PFSK-1 (cell line): ENCODE measurements around the gene ZBTB7A.

Experiments used
- POLR2AphosphoS5 ChIP-seq: IDR thresholded peaks from 2 replicates; pipeline ENCODE4 v1.6.1; 2012; ENCODE audit warnings: low read depth, mild to moderate bottlenecking, control low read depth, low read length, moderate library complexity
- SIN3A ChIP-seq: IDR thresholded peaks from 2 replicates; pipeline ENCODE4 v1.6.1; 2012; ENCODE audit warnings: mild to moderate bottlenecking, low read length, moderate library complexity, borderline replicate concordance; ENCODE audit not compliant: insufficient read depth
- TAF1 ChIP-seq: IDR thresholded peaks from 2 replicates; pipeline ENCODE4 v1.6.1; 2012; ENCODE audit warnings: low read length, control low read depth, borderline replicate concordance; ENCODE audit not compliant: insufficient read depth
- TF ChIP-seq, protein P1 (sequence below), 2 experiments: IDR thresholded peaks; 2 replicates each; pipeline versions ENCODE4 v1.6.1 to v1.8.0; 2011 to 2012; ENCODE audit warnings: low read depth in 2 of 2, low read length in 2 of 2, control low read depth in 1 of 2, inconsistent platforms in 1 of 2, mild to moderate bottlenecking in 1 of 2, moderate library complexity in 1 of 2; ENCODE audit not compliant: insufficient read depth in 1 of 2

- TF ChIP-seq POLR2AphosphoS5 (no peak), TAF1 (no peak), SIN3A (no peak)
- TF ChIP-seq, protein P1, sequence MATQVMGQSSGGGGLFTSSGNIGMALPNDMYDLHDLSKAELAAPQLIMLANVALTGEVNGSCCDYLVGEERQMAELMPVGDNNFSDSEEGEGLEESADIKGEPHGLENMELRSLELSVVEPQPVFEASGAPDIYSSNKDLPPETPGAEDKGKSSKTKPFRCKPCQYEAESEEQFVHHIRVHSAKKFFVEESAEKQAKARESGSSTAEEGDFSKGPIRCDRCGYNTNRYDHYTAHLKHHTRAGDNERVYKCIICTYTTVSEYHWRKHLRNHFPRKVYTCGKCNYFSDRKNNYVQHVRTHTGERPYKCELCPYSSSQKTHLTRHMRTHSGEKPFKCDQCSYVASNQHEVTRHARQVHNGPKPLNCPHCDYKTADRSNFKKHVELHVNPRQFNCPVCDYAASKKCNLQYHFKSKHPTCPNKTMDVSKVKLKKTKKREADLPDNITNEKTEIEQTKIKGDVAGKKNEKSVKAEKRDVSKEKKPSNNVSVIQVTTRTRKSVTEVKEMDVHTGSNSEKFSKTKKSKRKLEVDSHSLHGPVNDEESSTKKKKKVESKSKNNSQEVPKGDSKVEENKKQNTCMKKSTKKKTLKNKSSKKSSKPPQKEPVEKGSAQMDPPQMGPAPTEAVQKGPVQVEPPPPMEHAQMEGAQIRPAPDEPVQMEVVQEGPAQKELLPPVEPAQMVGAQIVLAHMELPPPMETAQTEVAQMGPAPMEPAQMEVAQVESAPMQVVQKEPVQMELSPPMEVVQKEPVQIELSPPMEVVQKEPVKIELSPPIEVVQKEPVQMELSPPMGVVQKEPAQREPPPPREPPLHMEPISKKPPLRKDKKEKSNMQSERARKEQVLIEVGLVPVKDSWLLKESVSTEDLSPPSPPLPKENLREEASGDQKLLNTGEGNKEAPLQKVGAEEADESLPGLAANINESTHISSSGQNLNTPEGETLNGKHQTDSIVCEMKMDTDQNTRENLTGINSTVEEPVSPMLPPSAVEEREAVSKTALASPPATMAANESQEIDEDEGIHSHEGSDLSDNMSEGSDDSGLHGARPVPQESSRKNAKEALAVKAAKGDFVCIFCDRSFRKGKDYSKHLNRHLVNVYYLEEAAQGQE (IDR thresholded peaks at IDR 0.05; ENCODE audit: insufficient read depth in 1 of 2, low read depth in 2 of 2, low read length in 2 of 2), result no peak
These were observed 822 bp upstream of the ZBTB7A start for GRCh38 chr19:4067396-4068046.
